NCI-H2171 (cell line): ENCODE data around the gene CITED2.
"Not testable (repeated sequence)": the region's sequence is repeated elsewhere in the genome, so short reads cannot be mapped to it uniquely, and the experiment has no call there.

Experiments used
- DNase-seq: peaks from one replicate; lab custom pipeline; 2025; lab: John Stamatoyannopoulos, UW

The CITED2 gene

GRCh38 chr6:139364302-139364981, 10.0 kb downstream of the CITED2 start:
- peak; percentile 51 for DNase-seq

GRCh38 chr6:139363797-139364196, 10.7 kb downstream of the CITED2 start:
- not testable (repeated sequence) for DNase-seq

- not testable (repeated sequence) for DNase-seq
Observed at GRCh38 chr6:139363123-139363522, 11.3 kb downstream of the CITED2 start.

GRCh38 chr6:139361211-139361610, 13.2 kb downstream of the CITED2 start:
- peak; percentile 37 for DNase-seq

- DNase-seq: no peak
Observed at GRCh38 chr6:139356924-139357323, 17.5 kb downstream of the CITED2 start.

GRCh38 chr6:139355777-139356445, 18.5 kb downstream of the CITED2 start:
- DNase-seq: peak; percentile 43

GRCh38 chr6:139355172-139355571, 19.3 kb downstream of the CITED2 start:
- DNase-seq: no peak

- no peak for DNase-seq
Observed at GRCh38 chr6:139354189-139354588, 20.3 kb downstream of the CITED2 start.

- no peak for DNase-seq
Observed at GRCh38 chr6:139349464-139350020, 24.9 kb downstream of the CITED2 start.

- DNase-seq: no peak
Observed at GRCh38 chr6:139346392-139346791, 28.1 kb downstream of the CITED2 start.

GRCh38 chr6:139344186-139344963, 30.1 kb downstream of the CITED2 start:
- DNase-seq: no peak

- no peak for DNase-seq
Observed at GRCh38 chr6:139343052-139343750, 31.2 kb downstream of the CITED2 start.

GRCh38 chr6:139341060-139341459, 33.4 kb downstream of the CITED2 start:
- no peak for DNase-seq

GRCh38 chr6:139338795-139339194, 35.7 kb downstream of the CITED2 start:
- DNase-seq: no peak

- no peak for DNase-seq
Observed at GRCh38 chr6:139337830-139338229, 36.6 kb downstream of the CITED2 start.

- no peak for DNase-seq
Observed at GRCh38 chr6:139337001-139337400, 37.4 kb downstream of the CITED2 start.

GRCh38 chr6:139336488-139336887, 38.0 kb downstream of the CITED2 start:
- DNase-seq: peak; percentile 30

GRCh38 chr6:139335447-139336210, 38.8 kb downstream of the CITED2 start:
- DNase-seq: no peak

- no peak for DNase-seq
Observed at GRCh38 chr6:139334806-139335446, 39.5 kb downstream of the CITED2 start.

- DNase-seq: no peak
Observed at GRCh38 chr6:139330826-139331500, 43.5 kb downstream of the CITED2 start.
